ENCODE data around the gene OSBPL9.

OSBPL9 gene, protein sequence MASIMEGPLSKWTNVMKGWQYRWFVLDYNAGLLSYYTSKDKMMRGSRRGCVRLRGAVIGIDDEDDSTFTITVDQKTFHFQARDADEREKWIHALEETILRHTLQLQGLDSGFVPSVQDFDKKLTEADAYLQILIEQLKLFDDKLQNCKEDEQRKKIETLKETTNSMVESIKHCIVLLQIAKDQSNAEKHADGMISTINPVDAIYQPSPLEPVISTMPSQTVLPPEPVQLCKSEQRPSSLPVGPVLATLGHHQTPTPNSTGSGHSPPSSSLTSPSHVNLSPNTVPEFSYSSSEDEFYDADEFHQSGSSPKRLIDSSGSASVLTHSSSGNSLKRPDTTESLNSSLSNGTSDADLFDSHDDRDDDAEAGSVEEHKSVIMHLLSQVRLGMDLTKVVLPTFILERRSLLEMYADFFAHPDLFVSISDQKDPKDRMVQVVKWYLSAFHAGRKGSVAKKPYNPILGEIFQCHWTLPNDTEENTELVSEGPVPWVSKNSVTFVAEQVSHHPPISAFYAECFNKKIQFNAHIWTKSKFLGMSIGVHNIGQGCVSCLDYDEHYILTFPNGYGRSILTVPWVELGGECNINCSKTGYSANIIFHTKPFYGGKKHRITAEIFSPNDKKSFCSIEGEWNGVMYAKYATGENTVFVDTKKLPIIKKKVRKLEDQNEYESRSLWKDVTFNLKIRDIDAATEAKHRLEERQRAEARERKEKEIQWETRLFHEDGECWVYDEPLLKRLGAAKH

DNA sequence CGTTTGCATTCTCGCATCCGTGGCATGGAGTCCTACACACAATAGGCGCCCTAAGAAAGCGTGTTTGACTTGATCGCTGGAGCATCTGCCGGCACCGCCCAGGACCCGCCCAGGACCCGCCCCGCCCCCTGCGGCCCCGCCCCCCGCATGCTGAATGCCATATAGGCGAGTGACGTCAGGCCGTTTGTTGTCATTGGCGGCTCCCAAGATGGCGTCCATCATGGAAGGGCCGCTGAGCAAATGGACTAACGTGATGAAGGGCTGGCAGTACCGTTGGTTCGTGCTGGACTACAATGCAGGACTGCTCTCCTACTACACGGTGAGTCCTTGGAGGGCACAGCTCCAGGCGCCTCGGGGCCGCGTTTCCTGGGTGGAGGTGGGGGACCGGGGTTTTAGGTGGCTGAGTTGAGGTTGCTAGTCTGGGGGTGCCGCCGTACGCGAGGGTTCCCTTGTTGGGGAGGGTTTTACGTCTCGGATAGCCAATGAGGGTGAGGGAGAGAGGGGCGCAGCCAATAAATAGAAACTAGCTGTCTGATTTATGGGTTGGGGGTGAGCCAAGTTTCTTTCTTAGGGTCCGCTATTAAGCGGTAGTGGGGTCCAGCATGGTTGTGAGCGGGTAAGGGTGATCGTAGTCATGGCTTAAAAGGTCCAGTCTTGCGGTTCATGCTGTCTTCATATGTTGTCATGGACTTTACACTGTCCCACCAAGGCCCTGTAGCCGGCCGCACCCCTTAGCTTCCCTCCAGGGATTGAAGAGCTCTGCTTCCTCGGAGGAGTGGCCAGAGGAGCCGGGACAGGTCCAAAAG lies at the start of gene OSBPL9:
OSBPL9 (plus strand) TSS at position 190 of the 806 bp plus-strand sequence; CDS start at position 209, 19 bp downstream.
- DNase-seq, result peak; percentile 86 to 87

DNA sequence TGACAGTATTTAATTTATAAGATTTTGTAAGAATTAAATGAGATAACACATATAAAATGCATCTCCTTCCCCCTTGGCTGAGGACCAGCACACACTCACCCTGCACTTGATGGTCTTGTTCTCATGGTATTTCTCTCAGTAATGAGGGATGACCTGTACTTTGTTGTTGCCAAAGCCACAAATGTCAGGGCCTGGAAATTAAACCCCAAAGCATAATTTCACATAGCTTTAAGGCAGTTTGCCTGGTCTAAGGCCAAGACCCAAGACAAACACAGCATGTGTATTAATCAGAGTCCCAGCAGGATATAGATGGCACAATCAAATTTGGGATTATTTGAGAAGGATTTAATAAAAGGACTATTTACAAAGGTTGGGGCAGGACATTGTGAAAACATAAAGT lies 49.2 kb upstream of the OSBPL9 start:
- DNase-seq, result no peak

- no peak for DNase-seq
Measured at GRCh38 chr1:51568231-51568935, 48.5 kb upstream of the OSBPL9 start.

DNA sequence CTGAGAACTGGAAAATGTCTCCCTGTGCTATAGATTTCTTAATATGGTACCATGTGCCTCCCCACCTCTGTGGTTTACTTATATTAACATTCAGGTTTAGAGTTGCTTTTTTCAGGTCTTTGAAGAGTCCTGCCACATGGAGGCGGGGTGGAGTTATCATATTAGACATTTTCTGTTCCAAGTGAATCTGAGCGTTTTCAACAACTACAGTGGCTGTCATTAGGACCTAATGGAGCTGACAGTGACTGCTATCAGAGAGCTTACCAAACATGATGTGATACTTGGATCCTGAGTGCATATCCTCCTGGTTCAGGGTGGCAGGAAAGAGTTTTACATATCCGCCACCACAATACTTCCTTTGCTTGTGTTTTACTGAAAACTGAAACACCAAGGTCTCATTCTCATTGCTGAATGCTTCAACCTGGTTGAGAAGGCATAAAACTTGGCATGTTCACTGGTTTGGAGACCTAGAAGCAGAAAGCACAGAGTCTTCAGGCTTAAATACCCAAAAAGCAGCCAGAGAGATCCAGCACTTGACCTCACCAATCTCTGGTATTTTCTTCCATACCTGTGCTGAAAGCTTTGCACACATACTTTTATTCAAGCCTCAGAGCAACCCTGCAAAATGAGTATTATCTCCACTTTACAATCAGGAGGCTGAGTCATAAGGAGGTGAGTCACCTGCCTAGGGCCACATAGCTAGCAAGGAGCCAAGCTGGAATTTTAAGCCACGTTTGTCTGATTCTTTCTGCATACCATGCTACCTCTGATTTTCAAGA lies 47.4 kb upstream of the OSBPL9 start:
- DNase-seq, result peak; percentile 41 to 46

DNA sequence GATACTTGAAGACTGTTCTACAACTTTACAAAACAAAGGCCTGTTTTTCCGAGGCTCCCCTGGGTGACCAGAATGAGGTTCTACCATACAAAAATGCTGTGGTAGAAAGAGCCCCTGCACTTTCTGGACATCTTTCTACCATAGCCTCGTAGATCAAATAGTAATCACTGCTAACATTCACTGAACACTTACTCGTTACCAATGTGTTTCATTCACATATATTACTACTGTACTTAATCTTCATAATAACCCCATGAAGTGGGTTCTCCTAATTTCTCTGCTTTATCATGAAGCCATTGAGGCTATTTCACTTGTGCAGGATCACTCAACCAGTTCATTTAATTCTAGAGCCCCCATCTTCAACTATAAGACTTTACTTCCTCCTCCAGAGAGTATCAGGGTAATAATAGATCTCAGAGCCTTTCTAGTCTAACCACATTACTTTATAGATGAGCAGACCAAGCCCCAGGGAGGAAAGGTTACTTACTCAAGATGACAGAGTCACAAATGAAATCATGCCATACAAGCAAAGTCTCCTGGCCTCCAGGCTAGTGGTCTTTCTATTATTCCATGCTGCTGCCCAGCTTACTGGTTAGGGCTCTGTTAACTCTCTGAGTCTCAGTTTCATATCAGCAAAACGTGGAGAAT lies 46.7 kb upstream of the OSBPL9 start:
- no peak for DNase-seq

DNA sequence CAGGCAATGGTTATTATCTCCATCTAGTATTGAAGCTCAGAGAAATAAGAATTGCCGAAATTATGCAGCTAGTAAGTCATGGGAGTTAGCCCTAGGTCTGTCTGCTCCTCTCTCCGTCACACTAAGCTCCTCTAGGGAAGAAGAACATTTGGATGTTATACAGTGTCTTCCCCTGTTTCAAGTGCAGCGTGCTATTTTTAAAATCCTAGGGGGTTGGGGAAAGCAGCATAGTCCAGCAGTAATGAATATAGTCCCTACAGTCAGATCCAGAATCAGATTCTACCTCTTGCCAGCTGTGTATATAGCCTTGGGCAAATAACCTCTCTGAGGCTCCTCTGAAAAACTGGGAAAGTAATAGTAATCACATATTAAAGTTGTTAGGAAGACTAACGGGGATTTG lies 44.5 kb upstream of the OSBPL9 start:
- no peak for DNase-seq

DNA sequence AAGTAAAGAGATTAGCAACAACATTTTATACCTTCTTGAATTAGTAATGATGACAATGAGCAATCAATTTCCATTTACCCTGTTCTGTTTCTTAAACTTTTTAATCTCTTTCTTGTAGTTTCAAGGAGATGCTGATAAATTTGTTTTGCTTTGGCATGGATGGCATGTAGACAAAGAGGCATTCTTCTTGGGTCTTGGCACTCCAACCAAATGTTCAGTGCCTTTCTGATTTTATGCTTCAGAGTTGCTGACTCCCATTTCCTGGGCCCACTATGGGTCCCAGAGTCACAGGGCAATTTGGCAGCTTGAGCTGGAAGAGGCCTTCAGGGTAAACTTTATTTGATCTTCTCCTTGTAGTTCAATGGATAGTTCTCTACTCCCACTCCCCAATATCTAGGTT lies 42.1 kb upstream of the OSBPL9 start:
- no peak for DNase-seq

DNA sequence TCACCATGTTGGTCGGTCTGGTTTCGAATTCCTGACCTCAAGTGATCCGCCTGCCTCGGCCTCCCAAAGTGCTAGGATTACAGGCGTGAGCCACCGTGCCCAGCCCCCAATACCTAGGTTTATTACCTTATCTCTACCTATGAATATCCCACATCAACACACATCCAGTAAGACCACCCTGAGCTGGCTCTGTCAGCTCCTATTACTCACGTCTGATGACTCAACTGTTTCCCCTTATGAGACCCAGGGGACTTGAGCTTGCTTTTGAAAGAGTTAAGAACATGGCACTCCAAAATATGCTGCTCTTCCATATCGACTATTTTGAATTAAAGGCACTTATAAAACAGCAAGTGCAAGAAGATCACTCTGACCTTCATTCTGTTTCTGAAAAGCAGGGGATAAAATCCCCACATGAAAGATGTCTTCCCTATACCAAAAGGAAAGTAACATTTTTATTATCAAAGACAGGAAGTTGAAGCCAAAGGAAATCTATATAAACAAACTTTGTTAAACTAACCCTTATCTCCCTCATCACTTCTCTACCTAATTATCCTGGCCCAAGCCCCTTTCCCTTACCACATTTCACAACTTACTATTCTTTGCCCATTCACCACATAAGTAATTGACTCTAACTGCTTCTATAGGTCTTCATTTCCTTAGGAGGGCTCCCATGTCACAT lies 41.3 kb upstream of the OSBPL9 start:
- no peak for DNase-seq

GRCh38 chr1:51576085-51576444 lies 40.8 kb upstream of the OSBPL9 start:
- DNase-seq, result no peak

DNA sequence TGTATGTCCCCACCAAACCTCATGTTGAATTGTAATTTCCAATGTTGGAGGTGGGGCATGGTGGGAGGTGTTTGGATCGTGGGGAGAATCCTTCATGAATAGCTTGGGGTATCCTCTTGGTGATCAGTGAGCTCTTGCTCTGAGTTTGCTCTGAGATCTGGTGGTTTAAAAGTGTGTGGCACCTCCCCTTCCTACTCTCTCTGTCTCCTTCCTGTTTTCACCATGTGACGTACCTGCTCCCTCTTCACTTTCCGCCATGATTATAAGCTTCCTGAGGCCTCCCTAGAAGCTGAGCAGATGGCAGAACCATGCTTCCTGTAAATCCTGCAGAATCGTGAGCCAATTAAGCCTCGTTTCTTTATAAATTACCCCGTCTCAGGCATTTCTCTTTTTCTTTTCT lies 40.0 kb upstream of the OSBPL9 start:
- no peak for DNase-seq

- no peak for DNase-seq
Measured at GRCh38 chr1:51578383-51579109, 38.3 kb upstream of the OSBPL9 start.

DNA sequence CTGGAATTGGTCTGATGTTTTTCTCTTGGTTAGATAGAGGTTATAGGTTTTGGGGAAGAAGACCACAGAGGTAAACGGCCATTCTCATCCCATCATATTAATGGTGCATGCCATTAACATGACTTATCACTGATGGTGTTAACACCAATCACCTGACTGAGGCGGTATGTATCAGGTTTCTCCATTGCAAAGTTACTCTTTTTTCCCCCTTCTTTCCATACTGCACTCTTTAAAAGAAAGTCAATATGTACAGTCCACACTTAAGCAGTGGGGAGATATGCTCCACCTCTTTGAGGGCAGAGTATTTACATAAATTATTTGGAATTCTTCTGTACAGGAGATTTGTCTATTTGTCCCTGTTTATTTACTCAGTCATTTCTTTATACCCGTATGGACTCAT lies 35.7 kb upstream of the OSBPL9 start:
- no peak for DNase-seq

GRCh38 chr1:51583532-51583931 lies 33.4 kb upstream of the OSBPL9 start:
- no peak for DNase-seq

DNA sequence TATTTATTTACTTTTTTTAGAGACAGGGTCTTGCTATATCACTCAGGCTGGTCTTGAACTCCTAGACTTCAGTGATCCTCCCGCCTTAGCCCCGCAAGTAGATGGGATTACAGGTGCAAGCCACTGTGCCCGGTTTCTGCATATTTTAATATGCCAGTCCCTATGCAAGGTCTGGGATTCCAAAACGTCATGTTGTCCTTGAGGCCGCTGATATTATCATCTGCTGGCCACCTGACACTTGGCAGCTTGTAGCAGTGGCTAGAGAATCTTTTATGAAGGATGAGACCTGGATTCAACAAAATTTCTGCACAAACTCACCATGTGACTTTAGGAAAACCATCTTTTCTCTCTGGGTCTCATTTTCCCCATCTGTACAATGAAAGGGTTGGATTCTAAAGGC lies 32.9 kb upstream of the OSBPL9 start:
- no peak for DNase-seq

DNA sequence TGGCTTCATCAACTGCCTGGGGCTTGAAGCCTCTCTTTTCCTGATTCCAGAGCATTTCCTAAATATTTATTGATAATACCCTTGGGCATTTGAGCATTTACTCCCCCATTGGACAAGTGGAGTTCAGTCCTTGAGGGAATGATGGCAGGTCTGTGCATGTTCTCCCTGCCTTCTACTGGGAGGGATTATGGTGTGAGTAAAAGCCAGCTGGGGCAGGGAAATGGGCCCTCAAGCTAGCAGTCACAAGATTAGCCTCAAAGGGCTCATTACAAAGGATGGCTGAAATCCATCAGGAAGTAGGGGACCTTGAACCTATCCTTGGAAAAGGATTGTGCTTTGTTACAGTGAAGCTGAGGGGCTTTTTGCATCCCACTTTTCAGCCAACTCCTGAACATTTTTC lies 24.2 kb upstream of the OSBPL9 start:
- DNase-seq, result no peak

DNA sequence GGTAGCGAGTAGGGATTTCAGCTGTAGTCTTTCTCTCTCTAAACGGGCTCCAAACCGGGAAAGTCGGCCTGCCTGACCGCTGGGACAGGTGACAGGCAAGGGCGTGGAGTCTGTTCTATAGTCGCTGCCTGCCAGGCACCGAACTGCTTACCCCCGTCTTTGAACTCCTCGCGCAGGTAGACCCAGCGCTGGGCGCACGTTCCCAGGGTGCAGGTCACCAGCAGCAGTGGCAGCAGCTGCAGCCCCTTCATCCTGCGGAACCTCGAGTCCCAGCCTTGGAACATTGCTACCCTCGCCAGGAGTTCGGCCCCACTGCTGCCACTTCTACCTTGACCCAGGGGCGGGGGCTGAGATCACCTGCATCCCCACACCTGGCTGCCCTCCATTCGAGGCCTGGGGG lies 22.2 kb upstream of the OSBPL9 start:
- DNase-seq, result no peak

- DNase-seq, result no peak
Measured at GRCh38 chr1:51600529-51600928, 16.4 kb upstream of the OSBPL9 start.

DNA sequence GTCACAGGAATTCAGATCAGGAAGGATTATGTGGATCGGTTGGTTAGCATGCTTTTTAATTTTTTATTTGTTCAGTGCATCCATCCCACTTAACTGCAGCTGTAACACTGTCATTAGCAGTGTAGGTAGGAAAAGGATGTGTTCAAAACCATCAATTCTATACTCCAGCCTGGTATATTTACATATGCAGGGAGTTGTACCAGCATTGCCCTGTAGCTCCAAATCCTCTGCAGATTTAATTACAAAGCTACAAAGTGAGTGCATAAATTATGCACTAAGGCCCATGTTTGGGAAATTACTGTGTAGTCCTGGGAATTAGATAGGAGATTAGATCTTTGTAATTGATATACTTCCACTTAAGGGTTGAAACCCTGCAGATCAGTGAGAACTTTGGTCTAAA lies 15.9 kb upstream of the OSBPL9 start:
- no peak for DNase-seq

GRCh38 chr1:51605961-51606723 lies 10.8 kb upstream of the OSBPL9 start:
- DNase-seq, result no peak

Data from activated CD4-positive, alpha-beta T cell treated with anti-CD3 and anti-CD28 coated beads, Interleukin-2, amount 50 U/mL, for 4 hours (primary cell).